Stomach (tissue), 4 donors: ENCODE measurements around the gene KCNQ1.

Experiments
- POLR2A ChIP-seq, 4 donors: fragments of 450-650 bp; IDR thresholded peaks; one replicate each; pipeline ENCODE4 v1.6.1; 2016; ENCODE audit warnings: antibody characterized with exemption in 4 of 4, control low read depth in 2 of 4, mild to moderate bottlenecking in 1 of 4, moderate library complexity in 1 of 4
- POLR2AphosphoS5 ChIP-seq, 3 donors: sonication (generic); formaldehyde crosslinking; IDR thresholded peaks; one replicate each; pipeline ENCODE4 v1.6.1; 2016; ENCODE audit warnings: antibody characterized with exemption in 3 of 3
- TF ChIP-seq, protein P1 (sequence below), 7 experiments: fragments of 450-650 bp in 4 of 7; fragments of 200-600 bp in 3 of 7; sonication (generic) in 3 of 7; IDR thresholded peaks; one replicate each; pipeline ENCODE4 v1.5.1; 2016 to 2019; ENCODE audit warnings: antibody characterized with exemption in 7 of 7, control low read depth in 2 of 7, mild to moderate bottlenecking in 1 of 7

DNA sequence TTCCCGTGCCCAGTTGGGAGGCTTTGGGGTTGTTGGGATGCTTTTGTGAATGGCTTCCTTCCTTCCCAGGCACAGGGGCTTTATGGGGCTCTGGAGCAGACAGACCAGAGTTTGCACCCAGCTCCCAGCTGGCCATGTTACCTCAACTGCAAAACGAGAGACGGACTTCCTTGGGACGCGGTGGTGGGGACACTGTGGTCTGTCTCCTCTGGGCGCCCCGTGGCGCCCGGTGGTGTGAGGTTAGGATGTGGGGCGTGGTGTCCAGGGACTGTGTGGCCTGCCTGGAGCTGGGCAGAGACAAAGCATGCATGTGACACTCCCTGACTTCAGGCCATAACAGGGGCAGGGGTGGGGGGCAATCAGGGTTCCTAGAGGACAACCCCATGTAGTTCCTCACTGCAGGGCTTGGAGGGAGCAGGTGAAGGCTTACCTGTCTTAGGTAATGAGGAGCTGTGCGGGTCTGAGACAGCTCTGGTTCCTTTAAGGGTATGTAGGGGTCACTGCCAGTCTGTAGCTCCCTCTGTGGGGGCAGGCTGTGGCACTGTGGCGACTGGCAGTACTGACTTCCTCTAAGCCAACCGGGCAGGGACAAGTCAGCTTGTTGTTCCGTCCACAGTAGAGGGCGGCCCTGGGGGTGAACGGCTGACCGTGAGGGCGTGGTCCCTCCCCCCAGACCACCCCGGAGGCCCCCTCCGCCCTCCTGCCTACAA, 14.4 kb downstream of the KCNQ1 start:
- TF ChIP-seq, protein P1, sequence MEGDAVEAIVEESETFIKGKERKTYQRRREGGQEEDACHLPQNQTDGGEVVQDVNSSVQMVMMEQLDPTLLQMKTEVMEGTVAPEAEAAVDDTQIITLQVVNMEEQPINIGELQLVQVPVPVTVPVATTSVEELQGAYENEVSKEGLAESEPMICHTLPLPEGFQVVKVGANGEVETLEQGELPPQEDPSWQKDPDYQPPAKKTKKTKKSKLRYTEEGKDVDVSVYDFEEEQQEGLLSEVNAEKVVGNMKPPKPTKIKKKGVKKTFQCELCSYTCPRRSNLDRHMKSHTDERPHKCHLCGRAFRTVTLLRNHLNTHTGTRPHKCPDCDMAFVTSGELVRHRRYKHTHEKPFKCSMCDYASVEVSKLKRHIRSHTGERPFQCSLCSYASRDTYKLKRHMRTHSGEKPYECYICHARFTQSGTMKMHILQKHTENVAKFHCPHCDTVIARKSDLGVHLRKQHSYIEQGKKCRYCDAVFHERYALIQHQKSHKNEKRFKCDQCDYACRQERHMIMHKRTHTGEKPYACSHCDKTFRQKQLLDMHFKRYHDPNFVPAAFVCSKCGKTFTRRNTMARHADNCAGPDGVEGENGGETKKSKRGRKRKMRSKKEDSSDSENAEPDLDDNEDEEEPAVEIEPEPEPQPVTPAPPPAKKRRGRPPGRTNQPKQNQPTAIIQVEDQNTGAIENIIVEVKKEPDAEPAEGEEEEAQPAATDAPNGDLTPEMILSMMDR (IDR thresholded peaks at IDR 0.05), result peak in 1 of 7 experiments; percentile 13
- TF ChIP-seq POLR2A (IDR thresholded peaks at IDR 0.05) (no peak), POLR2AphosphoS5 (IDR thresholded peaks at IDR 0.05) (no peak)
